GM19240 (cell line): ENCODE measurements around the gene METRN.

Experiments
- DNase-seq: peaks from one replicate; pipeline ENCODE4 v3.0.0; 2011; ENCODE audit warnings: low spot score; ENCODE audit not compliant: insufficient read length

METRN gene

GRCh38 chr16:723695-724094, 8.8 kb downstream of the METRN start:
- DNase-seq: no peak

DNA sequence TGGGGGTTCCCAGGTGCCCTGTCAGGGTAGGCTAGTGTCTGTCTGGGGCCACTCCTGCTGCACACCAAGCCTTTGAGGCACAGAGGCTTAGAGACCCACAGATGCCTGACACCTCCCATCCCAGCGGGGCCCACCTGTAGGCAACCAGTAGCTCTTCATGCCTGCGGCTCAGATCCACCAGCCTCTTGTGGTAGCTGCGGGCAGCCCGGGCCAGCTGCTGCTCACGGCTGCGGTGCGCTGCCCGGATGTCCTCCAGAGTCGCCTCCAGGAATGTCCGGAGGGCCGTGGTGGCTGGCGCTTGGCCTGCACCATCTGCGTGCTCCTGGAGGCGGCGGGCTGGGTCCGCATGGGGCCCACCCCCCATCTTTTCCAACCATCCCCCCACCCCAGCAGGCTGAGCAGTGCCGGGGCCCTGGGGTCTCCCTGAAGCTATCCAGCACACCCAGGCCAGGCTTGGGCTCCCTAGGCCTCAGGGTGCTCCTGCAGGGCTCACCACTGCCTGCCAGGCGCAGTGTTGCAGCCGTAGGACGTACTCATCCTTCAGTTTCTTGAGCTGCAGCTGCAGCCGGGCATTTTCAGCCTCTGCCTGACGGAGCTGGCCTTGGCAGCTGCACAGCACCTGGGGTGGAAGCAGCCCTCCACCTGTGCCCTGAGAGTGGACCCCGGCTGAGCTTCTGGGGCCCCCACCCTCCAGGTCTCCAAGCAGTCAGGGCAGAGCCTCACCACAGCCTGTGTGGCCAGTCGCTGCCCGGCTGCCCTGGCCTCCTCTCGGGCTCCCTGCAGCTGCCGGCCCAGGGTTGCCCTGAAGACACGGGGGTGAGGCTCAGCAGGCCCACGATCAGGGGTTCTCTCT, 9.5 kb downstream of the METRN start:
- no peak for DNase-seq

GRCh38 chr16:725041-725376, 10.1 kb downstream of the METRN start:
- no peak for DNase-seq

- DNase-seq: no peak
Measured at GRCh38 chr16:725463-726187, 10.7 kb downstream of the METRN start.

GRCh38 chr16:726188-726437, 11.2 kb downstream of the METRN start:
- no peak for DNase-seq

DNA sequence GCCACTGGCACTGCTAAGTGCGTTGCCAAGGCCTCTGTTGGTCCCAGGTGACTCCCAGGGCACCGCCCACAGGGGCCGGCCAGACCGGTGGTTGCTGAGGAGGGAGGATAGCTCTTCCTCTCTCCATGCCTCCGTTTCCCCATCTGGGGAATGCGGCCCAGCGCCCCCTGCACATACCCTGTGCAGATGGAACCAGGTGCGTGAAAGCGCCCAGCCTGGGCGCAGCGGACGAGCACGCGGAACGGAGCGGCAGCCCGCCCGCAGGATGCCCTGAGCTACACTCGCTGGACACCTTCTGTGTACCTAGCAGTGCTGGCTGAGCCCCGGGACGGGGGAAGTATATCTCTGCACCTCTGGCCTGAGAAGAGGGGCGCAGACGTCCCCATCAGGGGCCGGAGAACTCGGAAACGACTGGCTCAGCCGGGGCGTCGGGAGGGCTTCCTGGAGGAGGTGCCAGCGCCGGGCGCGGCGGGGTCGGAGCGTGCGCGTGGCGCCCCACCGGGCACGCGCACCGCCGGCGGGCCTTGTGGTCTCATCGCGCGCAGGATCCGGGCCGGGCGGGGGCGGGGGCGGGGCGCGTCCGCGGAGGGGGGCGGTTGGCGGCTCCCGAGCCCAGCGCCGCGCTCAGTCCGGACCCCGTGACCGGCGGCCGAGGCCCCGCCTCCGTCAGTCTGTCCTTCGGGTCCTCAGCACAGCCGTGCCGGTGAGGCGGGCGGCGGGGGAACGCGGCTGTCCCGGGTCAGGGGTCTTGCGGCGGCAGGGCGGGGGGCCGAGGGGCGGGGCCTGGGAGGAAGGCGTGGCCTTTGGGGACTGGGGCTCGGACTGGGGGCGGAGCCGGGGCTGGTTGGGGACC, 11.7 kb downstream of the METRN start, which contains the start of the genes CCDC78 and HAGHL:
CCDC78 (minus strand) TSS at position 6 of the 853 bp plus-strand sequence. CDS start 76 bp downstream, outside the sequence.
HAGHL (plus strand) TSS at position 669 of the 853 bp plus-strand sequence. CDS start 404 bp downstream, outside the sequence.
- no peak for DNase-seq

- no peak for DNase-seq
Measured at GRCh38 chr16:727291-727977, 12.5 kb downstream of the METRN start.

DNA sequence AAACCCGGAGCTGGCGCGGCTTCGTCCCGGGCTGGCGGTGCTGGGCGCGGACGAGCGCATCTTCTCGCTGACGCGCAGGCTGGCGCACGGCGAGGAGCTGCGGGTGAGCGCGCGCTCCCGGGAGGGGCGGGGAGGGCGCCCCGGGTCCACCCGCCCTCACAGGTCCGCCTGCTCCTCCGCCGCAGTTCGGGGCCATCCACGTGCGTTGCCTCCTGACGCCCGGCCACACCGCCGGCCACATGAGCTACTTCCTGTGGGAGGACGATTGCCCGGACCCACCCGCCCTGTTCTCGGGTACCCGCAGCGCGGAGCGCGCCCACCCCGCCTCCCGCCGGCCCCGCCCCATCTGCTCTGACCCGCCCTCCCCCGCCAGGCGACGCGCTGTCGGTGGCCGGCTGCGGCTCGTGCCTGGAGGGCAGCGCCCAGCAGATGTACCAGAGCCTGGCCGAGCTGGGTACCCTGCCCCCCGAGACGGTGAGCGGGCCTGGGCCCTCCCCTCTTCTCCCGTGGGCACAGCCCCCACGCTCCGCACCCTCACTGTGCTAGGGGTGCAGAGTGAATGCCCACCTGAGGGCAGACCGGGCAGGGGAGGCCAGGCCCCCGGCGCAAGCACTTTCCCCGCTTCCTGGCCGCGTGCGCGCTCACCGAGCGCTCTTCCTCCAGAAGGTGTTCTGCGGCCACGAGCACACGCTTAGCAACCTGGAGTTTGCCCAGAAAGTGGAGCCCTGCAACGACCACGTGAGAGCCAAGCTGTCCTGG, 13.4 kb downstream of the METRN start:
- DNase-seq: no peak

- DNase-seq: no peak
Measured at GRCh38 chr16:728890-729744, 14.2 kb downstream of the METRN start.

GRCh38 chr16:729768-730665, 15.1 kb downstream of the METRN start:
- no peak for DNase-seq

- DNase-seq: no peak
Measured at GRCh38 chr16:730666-731509, 16.0 kb downstream of the METRN start.

GRCh38 chr16:732332-732731, 17.4 kb downstream of the METRN start:
- no peak for DNase-seq

- DNase-seq: no peak
Measured at GRCh38 chr16:732936-733335, 18.0 kb downstream of the METRN start.

GRCh38 chr16:733382-734207, 18.7 kb downstream of the METRN start:
- DNase-seq: no peak

- no peak for DNase-seq
Measured at GRCh38 chr16:734208-734980, 19.5 kb downstream of the METRN start.
